HG03097 (cell line): ENCODE results near the gene DHFR.
A peak's percentile ranks its signal among the peaks of the same experiment; 100 is the strongest.
"Not testable (repeated sequence)": the region's sequence is repeated elsewhere in the genome, so short reads cannot be mapped to it uniquely, and the experiment has no call there.

Experiments used
- ATAC-seq: cut with Tn5 transposase; IDR thresholded peaks from one replicate; pipeline ENCODE4 v1.9.1; 2021; ENCODE audit not compliant: unreplicated experiment, low FRiP score

DHFR gene

GRCh38 chr5:80654391-80655230 is at the start of gene DHFR, which contains the start of gene MSH3:
Gene DHFR, minus strand, starts transcription at chr5:80654983. Its CDS starts 494 bp downstream, at chr5:80654489.
Gene MSH3, plus strand, starts transcription at chr5:80654652. Its CDS starts 76 bp downstream, at chr5:80654728.
- peak; percentile 16 for ATAC-seq

DNA sequence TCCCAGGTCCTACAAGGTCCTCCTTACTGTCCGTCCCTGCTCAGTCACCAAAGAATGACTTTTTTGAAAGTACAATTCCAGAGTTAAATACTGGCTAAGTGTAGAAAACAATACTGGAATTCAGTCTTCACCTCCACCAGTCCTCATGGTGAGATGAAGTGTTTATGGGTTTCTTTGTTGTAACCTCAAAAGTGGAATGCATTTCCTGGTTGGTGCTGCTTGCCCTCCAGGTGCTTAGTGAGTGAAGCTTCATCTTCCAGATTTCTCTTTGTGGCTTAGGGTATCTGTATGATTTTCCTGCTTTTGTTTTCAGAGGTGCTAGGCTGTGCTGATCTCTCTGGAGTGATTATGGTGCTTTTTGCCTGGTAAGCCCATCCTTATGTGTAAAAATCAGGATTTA is 49.4 kb upstream of the DHFR start:
- ATAC-seq, result no peak

GRCh38 chr5:80703747-80704146 is 49.0 kb upstream of the DHFR start:
- ATAC-seq, result no peak

- ATAC-seq, result no peak
Observed at GRCh38 chr5:80703291-80703690, 48.5 kb upstream of the DHFR start.

GRCh38 chr5:80701597-80701996 is 46.8 kb upstream of the DHFR start:
- ATAC-seq, result no peak

- ATAC-seq, result no peak
Observed at GRCh38 chr5:80698369-80698768, 43.6 kb upstream of the DHFR start.

DNA sequence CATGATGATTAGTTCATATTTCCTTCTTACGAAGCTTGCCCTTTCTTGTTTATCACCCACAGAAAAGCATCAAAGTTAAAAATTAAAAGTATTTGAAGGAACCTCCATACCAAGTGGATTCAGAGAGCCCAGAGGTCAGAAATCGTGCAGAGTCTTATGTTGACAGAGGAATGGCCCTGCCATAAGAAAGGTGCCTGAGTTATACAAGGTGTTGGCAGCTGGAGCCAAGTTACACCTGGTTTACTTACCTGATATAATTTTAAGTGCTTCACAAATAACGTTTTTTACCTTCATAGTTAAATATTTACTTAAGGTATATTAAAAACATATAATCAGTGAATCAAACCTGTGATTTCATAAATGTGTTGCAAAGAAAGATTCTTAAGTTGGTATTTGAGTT is 42.3 kb upstream of the DHFR start:
- ATAC-seq, result no peak

- ATAC-seq, result no peak
Observed at GRCh38 chr5:80696450-80696849, 41.7 kb upstream of the DHFR start.

- ATAC-seq, result no peak
Observed at GRCh38 chr5:80695666-80696065, 40.9 kb upstream of the DHFR start.

- ATAC-seq, result no peak
Observed at GRCh38 chr5:80689627-80690026, 34.8 kb upstream of the DHFR start.

GRCh38 chr5:80688648-80689420 is 34.1 kb upstream of the DHFR start:
- ATAC-seq, result no peak

- no peak for ATAC-seq
Observed at GRCh38 chr5:80686757-80687156, 32.0 kb upstream of the DHFR start.

GRCh38 chr5:80676706-80677105 is 21.9 kb upstream of the DHFR start:
- no peak for ATAC-seq

DNA sequence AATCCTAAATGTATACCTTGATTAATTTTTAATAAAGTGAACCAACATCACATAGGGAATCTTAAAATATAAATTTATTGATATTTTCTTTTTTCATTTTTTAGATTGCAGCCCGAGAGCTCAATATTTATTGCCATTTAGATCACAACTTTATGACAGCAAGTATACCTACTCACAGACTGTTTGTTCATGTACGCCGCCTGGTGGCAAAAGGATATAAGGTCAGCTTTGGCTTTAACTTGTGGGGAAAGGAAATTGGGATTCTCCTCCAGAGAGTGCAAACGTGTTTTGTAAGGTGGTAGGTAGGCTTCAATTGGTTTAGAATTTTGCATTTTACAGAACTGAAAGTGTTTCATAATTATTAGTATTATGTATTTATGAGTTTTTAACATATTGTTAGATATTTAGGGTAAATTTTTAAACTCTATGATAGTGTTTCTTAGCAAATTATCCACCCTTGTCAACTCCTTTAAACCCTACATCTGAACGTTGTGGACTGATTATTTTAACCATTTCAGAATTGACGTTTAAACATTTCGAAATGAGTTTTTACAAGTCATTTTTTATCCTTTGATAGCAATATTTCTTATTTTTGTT is 17.5 kb upstream of the DHFR start:
- no peak for ATAC-seq

- ATAC-seq, result no peak
Observed at GRCh38 chr5:80668016-80668969, 13.5 kb upstream of the DHFR start.

GRCh38 chr5:80667384-80667783 is 12.6 kb upstream of the DHFR start:
- no peak for ATAC-seq

DNA sequence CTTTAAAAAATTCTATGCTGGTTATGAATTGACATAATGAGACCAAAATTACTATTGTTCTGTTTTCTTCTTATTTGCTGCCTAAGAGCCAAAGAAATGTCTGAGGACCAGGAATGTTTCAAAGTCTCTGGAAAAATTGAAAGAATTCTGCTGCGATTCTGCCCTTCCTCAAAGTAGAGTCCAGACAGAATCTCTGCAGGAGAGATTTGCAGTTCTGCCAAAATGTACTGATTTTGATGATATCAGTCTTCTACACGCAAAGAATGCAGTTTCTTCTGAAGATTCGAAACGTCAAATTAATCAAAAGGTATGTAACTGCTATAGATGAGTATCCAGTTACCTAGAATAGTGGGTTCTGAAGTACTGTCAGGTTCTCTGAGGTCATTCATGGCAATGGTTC is 10.3 kb upstream of the DHFR start:
- ATAC-seq, result no peak

DNA sequence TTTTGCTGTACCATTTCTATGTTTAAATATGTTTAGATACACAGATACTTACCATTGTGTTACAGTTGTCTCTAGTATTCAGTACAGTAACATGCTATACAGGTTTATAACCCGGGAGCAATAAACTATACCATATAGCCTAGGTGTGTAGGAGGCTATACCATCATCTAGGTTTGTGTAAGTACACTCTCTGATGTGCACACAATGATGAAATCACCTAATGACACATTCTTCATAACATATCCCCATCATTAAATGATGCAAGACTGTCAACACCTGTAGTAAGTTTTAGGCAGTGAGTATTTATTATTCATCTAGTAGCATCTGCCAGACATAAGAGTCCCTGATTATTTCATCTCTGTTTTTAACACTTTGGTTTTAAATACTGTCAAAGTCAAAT is 7.3 kb upstream of the DHFR start:
- ATAC-seq, result no peak

GRCh38 chr5:80660661-80661060 is 5.9 kb upstream of the DHFR start:
- ATAC-seq, result not testable (repeated sequence)

DNA sequence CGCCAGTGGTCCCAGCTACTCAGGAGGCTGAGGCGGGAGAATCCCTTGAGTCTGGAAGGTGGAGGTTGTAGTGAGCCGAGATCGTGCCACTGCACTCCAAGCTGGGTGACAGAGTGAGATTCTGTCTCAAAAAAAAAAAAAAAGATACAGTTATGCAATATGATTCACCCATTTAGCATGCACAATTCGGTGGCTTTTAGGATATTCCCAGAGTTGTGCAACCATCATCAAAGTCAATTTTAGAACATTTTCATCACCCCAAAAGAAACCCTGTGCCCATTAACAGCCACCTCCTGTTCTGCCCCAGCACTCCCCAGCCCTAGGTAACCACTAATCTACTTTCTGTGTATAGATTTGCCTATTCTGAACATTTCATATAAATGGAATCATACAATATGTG is 4.3 kb upstream of the DHFR start:
- ATAC-seq, result no peak
